ENCODE data around the gene POC1A.

DNA sequence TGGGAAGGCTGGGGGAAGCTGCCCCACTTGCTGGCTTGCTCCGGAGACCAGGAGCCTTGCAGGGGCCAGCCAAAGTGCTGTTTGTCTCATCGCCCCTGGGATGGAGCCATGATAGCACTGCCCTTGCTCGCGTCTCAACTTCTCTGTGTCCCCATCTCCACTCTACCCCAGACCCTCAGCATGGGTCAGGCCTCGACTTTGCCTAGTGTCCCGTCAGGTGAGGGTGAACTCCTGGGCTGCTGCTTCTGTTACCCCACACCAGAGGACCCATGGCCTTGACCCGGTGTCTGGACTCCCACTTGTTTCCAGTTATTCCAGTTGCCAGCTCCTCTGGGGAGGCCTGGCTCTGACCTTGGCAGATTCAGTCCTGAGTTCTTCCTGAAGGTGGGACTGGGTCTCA is 61.3 kb downstream of the POC1A start:
- TF ChIP-seq, protein P1, sequence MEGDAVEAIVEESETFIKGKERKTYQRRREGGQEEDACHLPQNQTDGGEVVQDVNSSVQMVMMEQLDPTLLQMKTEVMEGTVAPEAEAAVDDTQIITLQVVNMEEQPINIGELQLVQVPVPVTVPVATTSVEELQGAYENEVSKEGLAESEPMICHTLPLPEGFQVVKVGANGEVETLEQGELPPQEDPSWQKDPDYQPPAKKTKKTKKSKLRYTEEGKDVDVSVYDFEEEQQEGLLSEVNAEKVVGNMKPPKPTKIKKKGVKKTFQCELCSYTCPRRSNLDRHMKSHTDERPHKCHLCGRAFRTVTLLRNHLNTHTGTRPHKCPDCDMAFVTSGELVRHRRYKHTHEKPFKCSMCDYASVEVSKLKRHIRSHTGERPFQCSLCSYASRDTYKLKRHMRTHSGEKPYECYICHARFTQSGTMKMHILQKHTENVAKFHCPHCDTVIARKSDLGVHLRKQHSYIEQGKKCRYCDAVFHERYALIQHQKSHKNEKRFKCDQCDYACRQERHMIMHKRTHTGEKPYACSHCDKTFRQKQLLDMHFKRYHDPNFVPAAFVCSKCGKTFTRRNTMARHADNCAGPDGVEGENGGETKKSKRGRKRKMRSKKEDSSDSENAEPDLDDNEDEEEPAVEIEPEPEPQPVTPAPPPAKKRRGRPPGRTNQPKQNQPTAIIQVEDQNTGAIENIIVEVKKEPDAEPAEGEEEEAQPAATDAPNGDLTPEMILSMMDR (optimal IDR thresholded peaks at IDR 0.05 in 1 of 3, IDR thresholded peaks at IDR 0.05 in 1 of 3, conservative IDR thresholded peaks at IDR 0.05 in 1 of 3; ENCODE audit: extremely low read depth in 1 of 3, insufficient read depth in 2 of 3, low read length in 3 of 3) = no peak
- no peak for TF ChIP-seq EZH2 (IDR thresholded peaks at IDR 0.05; ENCODE audit: low read length)

Data from keratinocyte (primary cell).